Fibroblast of lung (primary cell): ENCODE results near the gene ZNF716. TPM values are rescaled to one million over a fixed set of nuclear protein-coding genes. Genes with fewer than 3 reads are reported as not detected.

ENCODE experiments used
- DNase-seq, 2 donors: peaks; one replicate each; pipeline versions ENCODE4 v3.0.0 to v3.0.0-alpha.2; 2010; ENCODE audit warnings: low read depth in 2 of 2
- H2AFZ ChIP-seq: 2 replicates; pipeline ENCODE4 v1.5.1; 2012; ENCODE audit warnings: low read length, control low read depth, inconsistent platforms
- H3K27ac ChIP-seq: 2 replicates; pipeline ENCODE4 v1.5.1; 2011; ENCODE audit warnings: low read length, control low read depth; ENCODE audit not compliant: insufficient read depth
- H3K27me3 ChIP-seq: 2 replicates; pipeline ENCODE4 v1.5.1; 2011; ENCODE audit warnings: mild to moderate bottlenecking, low read length; ENCODE audit not compliant: control insufficient read depth, insufficient read depth
- H3K36me3 ChIP-seq: 2 replicates; pipeline ENCODE4 v1.5.1; 2011; ENCODE audit warnings: low read length; ENCODE audit not compliant: control insufficient read depth, insufficient read depth
- H3K4me1 ChIP-seq: 2 replicates; pipeline ENCODE4 v1.5.1; 2011; ENCODE audit warnings: low read length; ENCODE audit not compliant: control insufficient read depth, insufficient read depth; ENCODE audit errors: extremely low read depth
- H3K4me2 ChIP-seq: 2 replicates; pipeline ENCODE4 v1.5.1; 2011; ENCODE audit warnings: low read length, control low read depth; ENCODE audit not compliant: insufficient read depth; ENCODE audit errors: extremely low read depth
- H3K4me3 ChIP-seq, 4 experiments: fragments of 200-600 bp in 1 of 4; sonication (generic) in 1 of 4; replicated peaks in 1 of 4; 2 replicates each; pipeline ENCODE4 v1.5.1; 2011 to 2016; ENCODE audit warnings: low read length in 4 of 4, low read depth in 3 of 4, mild to moderate bottlenecking in 3 of 4, control low read depth in 2 of 4, inconsistent platforms in 1 of 4, mixed read lengths in 1 of 4; ENCODE audit not compliant: insufficient read depth in 1 of 4; ENCODE audit errors: control extremely low read depth in 1 of 4
- H3K79me2 ChIP-seq: 2 replicates; pipeline ENCODE4 v1.5.1; 2012; ENCODE audit warnings: mild to moderate bottlenecking, low read length, inconsistent platforms; ENCODE audit not compliant: control insufficient read depth, insufficient read depth
- H3K9ac ChIP-seq: 2 replicates; pipeline ENCODE4 v1.5.1; 2011; ENCODE audit warnings: mild to moderate bottlenecking, low read length, control low read depth; ENCODE audit not compliant: insufficient read depth
- H3K9me3 ChIP-seq: 2 replicates; pipeline ENCODE4 v1.5.1; 2012; ENCODE audit warnings: low read depth, low read length; ENCODE audit not compliant: control insufficient read depth, insufficient read depth
- H4K20me1 ChIP-seq: 2 replicates; pipeline ENCODE4 v1.5.1; 2011; ENCODE audit warnings: low read length; ENCODE audit not compliant: control insufficient read depth, insufficient read depth; ENCODE audit errors: extremely low read depth
- CTCF ChIP-seq, 2 donors: IDR thresholded peaks in 1 of 2; conservative IDR thresholded peaks in 1 of 2; 1 replicate in 1 of 2; 2 replicates in 1 of 2; pipeline ENCODE4 v1.5.1; 2011 to 2012; ENCODE audit warnings: low read length in 2 of 2, control low read depth in 1 of 2, inconsistent platforms in 1 of 2, low read depth in 1 of 2, mild to moderate bottlenecking in 1 of 2
- EZH2 ChIP-seq: IDR thresholded peaks from 2 replicates; pipeline ENCODE4 v1.5.1; 2012; ENCODE audit warnings: low read length, control low read depth, mild to moderate bottlenecking; ENCODE audit errors: missing control alignments
- polyA plus RNA-seq, 2 donors: library from polyadenylated mRNA; depleted of rRNA in 1 of 2; stranded (reverse) in 1 of 2; unstranded in 1 of 2; fragments of >200 nt; gene quantifications; 2 replicates each; pipeline ENCODE4 v1.2.1, GENCODE V29; 2011 to 2012; ENCODE audit warnings: missing spikeins in 1 of 2
- total RNA-seq: library from RNA; depleted of rRNA; stranded (reverse); fragments of >200 nt; gene quantifications from 2 replicates; pipeline ENCODE4 v1.2.1, GENCODE V29; 2014

The ZNF716 gene
- total and polyA plus RNA-seq, 2 donors (not counting 1 experiment from before 2014, with no cell fraction given): not detected

- no peak for DNase-seq
- TF ChIP-seq EZH2 (no peak), CTCF (conservative IDR thresholded peaks at IDR 0.05 in 1 of 2, IDR thresholded peaks at IDR 0.05 in 1 of 2; ENCODE audit: low read depth in 1 of 2, low read length in 2 of 2) (no peak)
- Histone ChIP-seq H3K36me3 (no peaks in the 10 kb centered on the region), H3K9ac (no peak overlapping the region), H3K4me3 (no peak overlapping the region), H3K4me1 (no peaks in the 10 kb centered on the region), H3K4me2 (no peak overlapping the region), H3K9me3 (no peaks in the 10 kb centered on the region), H2AFZ (no peak overlapping the region), H3K27ac (no peak overlapping the region), H3K27me3 (no peaks in the 10 kb centered on the region), H4K20me1 (no peaks in the 10 kb centered on the region), H3K79me2 (no peaks in the 10 kb centered on the region)
Observed at GRCh38 chr7:57407125-57407524, 42.9 kb upstream of the ZNF716 start.

- no peaks in the 10 kb centered on the region for H3K4me1 ChIP-seq
- TF ChIP-seq EZH2 (no peak), CTCF (conservative IDR thresholded peaks at IDR 0.05 in 1 of 2, IDR thresholded peaks at IDR 0.05 in 1 of 2; ENCODE audit: low read depth in 1 of 2, low read length in 2 of 2) (no peak)
- H4K20me1 ChIP-seq: no peaks in the 10 kb centered on the region
- H3K9me3 ChIP-seq: no peaks in the 10 kb centered on the region
- no peaks in the 10 kb centered on the region for H3K36me3 ChIP-seq
- H3K27ac ChIP-seq: no peak overlapping the region
- no peak overlapping the region for H3K9ac ChIP-seq
- no peaks in the 10 kb centered on the region for H3K79me2 ChIP-seq
- no peak overlapping the region for H3K4me2 ChIP-seq
- no peaks in the 10 kb centered on the region for H3K27me3 ChIP-seq
- no peak overlapping the region for H2AFZ ChIP-seq
- H3K4me3 ChIP-seq: no peak overlapping the region
- no peak for DNase-seq
Observed at GRCh38 chr7:57412168-57412567, 37.8 kb upstream of the ZNF716 start.

GRCh38 chr7:57412618-57413017, 37.4 kb upstream of the ZNF716 start:
- Histone ChIP-seq H2AFZ (no peak overlapping the region), H4K20me1 (no peaks in the 10 kb centered on the region), H3K9ac (no peak overlapping the region), H3K27me3 (no peaks in the 10 kb centered on the region), H3K36me3 (no peaks in the 10 kb centered on the region), H3K79me2 (no peaks in the 10 kb centered on the region), H3K27ac (no peak overlapping the region), H3K4me1 (no peaks in the 10 kb centered on the region), H3K4me3 (no peak overlapping the region), H3K4me2 (no peak overlapping the region), H3K9me3 (no peaks in the 10 kb centered on the region)
- DNase-seq: no peak
- TF ChIP-seq EZH2 (no peak), CTCF (conservative IDR thresholded peaks at IDR 0.05 in 1 of 2, IDR thresholded peaks at IDR 0.05 in 1 of 2; ENCODE audit: low read depth in 1 of 2, low read length in 2 of 2) (no peak)
